ENCODE results near the gene FGD6. TPM values are rescaled to one million over a fixed set of nuclear protein-coding genes. Genes with fewer than 3 reads are reported as not detected.

Gene FGD6
- total RNA-seq, 1 donor from 2014 or later: 31.5 TPM

GRCh38 chr12:95195122-95195521 lies 22.1 kb downstream of the FGD6 start:
- TF ChIP-seq CTCF (IDR thresholded peaks at IDR 0.05; ENCODE audit: insufficient read depth, low read length, poor library complexity, severe bottlenecking): no peak
- Histone ChIP-seq H3K27me3 (ENCODE audit: control insufficient read depth, insufficient read depth, low read length) (no peaks in the 10 kb centered on the region), H3K4me3 (ENCODE audit: low read depth, low read length) (no peak overlapping the region), H3K36me3 (ENCODE audit: control insufficient read depth, insufficient read depth, low read length) (no peaks in the 10 kb centered on the region)
- DNase-seq (ENCODE audit: low read depth): no peak

- H3K4me3 ChIP-seq (ENCODE audit: low read depth, low read length): no peak overlapping the region
- no peaks in the 10 kb centered on the region for H3K27me3 ChIP-seq (ENCODE audit: control insufficient read depth, insufficient read depth, low read length)
- no peak for TF ChIP-seq CTCF (IDR thresholded peaks at IDR 0.05; ENCODE audit: insufficient read depth, low read length, poor library complexity, severe bottlenecking)
- no peak for DNase-seq (ENCODE audit: low read depth)
- no peaks in the 10 kb centered on the region for H3K36me3 ChIP-seq (ENCODE audit: control insufficient read depth, insufficient read depth, low read length)
These were observed 24.1 kb downstream of the FGD6 start for GRCh38 chr12:95193139-95193538.

- DNase-seq (ENCODE audit: low read depth): no peak
- Histone ChIP-seq H3K27me3 (ENCODE audit: control insufficient read depth, insufficient read depth, low read length) (no peaks in the 10 kb centered on the region), H3K36me3 (ENCODE audit: control insufficient read depth, insufficient read depth, low read length) (no peaks in the 10 kb centered on the region), H3K4me3 (ENCODE audit: low read depth, low read length) (no peak overlapping the region)
- TF ChIP-seq CTCF (IDR thresholded peaks at IDR 0.05; ENCODE audit: insufficient read depth, low read length, poor library complexity, severe bottlenecking): no peak
These were observed 25.0 kb downstream of the FGD6 start for GRCh38 chr12:95192271-95192670.

GRCh38 chr12:95191060-95191696 lies 26.1 kb downstream of the FGD6 start:
- no peak overlapping the region for H3K4me3 ChIP-seq (ENCODE audit: low read depth, low read length)
- no peak for TF ChIP-seq CTCF (IDR thresholded peaks at IDR 0.05; ENCODE audit: insufficient read depth, low read length, poor library complexity, severe bottlenecking)
- no peak for DNase-seq (ENCODE audit: low read depth)
- no peaks in the 10 kb centered on the region for H3K27me3 ChIP-seq (ENCODE audit: control insufficient read depth, insufficient read depth, low read length)
- H3K36me3 ChIP-seq (ENCODE audit: control insufficient read depth, insufficient read depth, low read length): no peaks in the 10 kb centered on the region

GRCh38 chr12:95187865-95188415 lies 29.3 kb downstream of the FGD6 start:
- DNase-seq (ENCODE audit: low read depth): no peak
- no peak for TF ChIP-seq CTCF (IDR thresholded peaks at IDR 0.05; ENCODE audit: insufficient read depth, low read length, poor library complexity, severe bottlenecking)
- Histone ChIP-seq H3K27me3 (ENCODE audit: control insufficient read depth, insufficient read depth, low read length) (no peaks in the 10 kb centered on the region), H3K36me3 (ENCODE audit: control insufficient read depth, insufficient read depth, low read length) (no peaks in the 10 kb centered on the region), H3K4me3 (ENCODE audit: low read depth, low read length) (no peak overlapping the region)

- Histone ChIP-seq H3K36me3 (ENCODE audit: control insufficient read depth, insufficient read depth, low read length) (no peaks in the 10 kb centered on the region), H3K4me3 (ENCODE audit: low read depth, low read length) (no peak overlapping the region), H3K27me3 (ENCODE audit: control insufficient read depth, insufficient read depth, low read length) (no peaks in the 10 kb centered on the region)
- TF ChIP-seq CTCF (IDR thresholded peaks at IDR 0.05; ENCODE audit: insufficient read depth, low read length, poor library complexity, severe bottlenecking): no peak
- DNase-seq (ENCODE audit: low read depth): no peak
These were observed 31.4 kb downstream of the FGD6 start for GRCh38 chr12:95185854-95186253.

All from kidney epithelial cell (primary cell).